ENCODE data around the gene FOXP1.

DNA sequence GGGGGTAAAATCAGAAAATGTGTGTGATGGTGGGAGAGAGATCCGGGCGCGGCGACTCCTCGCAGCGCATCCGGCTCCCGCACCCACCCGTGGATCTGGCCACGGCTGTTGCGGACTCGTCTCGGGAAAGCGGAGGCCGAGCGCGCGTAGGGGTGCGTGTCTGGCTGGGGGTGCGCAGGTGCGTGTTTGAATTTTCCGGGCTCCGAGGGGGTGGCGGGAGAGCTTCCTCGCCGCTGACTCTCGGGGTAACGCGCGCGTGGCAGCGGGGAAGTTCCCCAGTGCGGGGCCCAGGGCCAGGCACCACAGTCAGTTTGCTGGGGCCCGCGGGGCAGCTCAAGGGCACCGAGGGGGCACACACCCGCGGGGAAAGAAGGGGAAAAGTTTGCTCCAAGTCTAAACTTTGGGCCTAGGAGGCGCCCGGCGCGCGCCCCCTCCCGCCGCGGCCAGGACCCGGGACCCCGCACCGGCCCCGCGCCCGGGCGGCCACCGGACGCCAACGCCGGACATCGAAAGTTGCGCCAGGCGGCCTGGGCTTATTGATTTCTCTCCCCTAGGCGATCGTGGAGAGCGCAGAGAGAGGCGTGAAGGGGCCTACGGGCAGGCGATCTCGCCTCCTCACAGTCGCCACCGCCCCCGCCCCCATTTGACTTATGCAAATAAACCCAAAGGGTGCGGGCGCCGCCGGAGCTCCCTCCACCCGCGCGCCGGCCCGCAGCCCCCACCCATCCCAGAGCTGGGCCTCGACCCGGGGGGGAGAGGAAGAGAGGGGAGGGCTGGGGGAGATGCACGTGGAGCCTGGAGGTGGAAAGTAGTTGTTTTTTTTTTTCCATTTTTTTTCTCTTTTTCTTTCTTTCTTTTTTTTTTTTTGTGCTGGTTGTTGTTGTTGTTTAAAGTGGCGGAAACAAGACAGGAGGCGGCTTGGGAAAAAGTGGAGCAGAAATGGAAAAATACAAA lies 639 bp downstream of the FOXP1 start:
- TF ChIP-seq, protein P1, sequence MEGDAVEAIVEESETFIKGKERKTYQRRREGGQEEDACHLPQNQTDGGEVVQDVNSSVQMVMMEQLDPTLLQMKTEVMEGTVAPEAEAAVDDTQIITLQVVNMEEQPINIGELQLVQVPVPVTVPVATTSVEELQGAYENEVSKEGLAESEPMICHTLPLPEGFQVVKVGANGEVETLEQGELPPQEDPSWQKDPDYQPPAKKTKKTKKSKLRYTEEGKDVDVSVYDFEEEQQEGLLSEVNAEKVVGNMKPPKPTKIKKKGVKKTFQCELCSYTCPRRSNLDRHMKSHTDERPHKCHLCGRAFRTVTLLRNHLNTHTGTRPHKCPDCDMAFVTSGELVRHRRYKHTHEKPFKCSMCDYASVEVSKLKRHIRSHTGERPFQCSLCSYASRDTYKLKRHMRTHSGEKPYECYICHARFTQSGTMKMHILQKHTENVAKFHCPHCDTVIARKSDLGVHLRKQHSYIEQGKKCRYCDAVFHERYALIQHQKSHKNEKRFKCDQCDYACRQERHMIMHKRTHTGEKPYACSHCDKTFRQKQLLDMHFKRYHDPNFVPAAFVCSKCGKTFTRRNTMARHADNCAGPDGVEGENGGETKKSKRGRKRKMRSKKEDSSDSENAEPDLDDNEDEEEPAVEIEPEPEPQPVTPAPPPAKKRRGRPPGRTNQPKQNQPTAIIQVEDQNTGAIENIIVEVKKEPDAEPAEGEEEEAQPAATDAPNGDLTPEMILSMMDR (IDR thresholded peaks at IDR 0.05; ENCODE audit: low read depth, low read length, missing input control): no peak
- TF ChIP-seq, protein P2, sequence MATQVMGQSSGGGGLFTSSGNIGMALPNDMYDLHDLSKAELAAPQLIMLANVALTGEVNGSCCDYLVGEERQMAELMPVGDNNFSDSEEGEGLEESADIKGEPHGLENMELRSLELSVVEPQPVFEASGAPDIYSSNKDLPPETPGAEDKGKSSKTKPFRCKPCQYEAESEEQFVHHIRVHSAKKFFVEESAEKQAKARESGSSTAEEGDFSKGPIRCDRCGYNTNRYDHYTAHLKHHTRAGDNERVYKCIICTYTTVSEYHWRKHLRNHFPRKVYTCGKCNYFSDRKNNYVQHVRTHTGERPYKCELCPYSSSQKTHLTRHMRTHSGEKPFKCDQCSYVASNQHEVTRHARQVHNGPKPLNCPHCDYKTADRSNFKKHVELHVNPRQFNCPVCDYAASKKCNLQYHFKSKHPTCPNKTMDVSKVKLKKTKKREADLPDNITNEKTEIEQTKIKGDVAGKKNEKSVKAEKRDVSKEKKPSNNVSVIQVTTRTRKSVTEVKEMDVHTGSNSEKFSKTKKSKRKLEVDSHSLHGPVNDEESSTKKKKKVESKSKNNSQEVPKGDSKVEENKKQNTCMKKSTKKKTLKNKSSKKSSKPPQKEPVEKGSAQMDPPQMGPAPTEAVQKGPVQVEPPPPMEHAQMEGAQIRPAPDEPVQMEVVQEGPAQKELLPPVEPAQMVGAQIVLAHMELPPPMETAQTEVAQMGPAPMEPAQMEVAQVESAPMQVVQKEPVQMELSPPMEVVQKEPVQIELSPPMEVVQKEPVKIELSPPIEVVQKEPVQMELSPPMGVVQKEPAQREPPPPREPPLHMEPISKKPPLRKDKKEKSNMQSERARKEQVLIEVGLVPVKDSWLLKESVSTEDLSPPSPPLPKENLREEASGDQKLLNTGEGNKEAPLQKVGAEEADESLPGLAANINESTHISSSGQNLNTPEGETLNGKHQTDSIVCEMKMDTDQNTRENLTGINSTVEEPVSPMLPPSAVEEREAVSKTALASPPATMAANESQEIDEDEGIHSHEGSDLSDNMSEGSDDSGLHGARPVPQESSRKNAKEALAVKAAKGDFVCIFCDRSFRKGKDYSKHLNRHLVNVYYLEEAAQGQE (IDR thresholded peaks at IDR 0.05): no peak
